Measurements from ENCODE around the gene HOXA7.

HOXA7 gene

GRCh38 chr7:27104341-27105058 lies 52.0 kb downstream of the HOXA7 start:
- no peak for DNase-seq

Data from activated CD4-positive, alpha-beta T cell treated with anti-CD3 and anti-CD28 coated beads for 4 hours (primary cell).